HepG2 (cell line): ENCODE results near the gene NEMP2. TPM values are rescaled to one million over a fixed set of nuclear protein-coding genes. Genes with fewer than 3 reads are reported as not detected.
A peak's percentile ranks its signal among the peaks of the same experiment; 100 is the strongest.

Experiments used
- ATF7 ChIP-seq, 2 experiments: fragments of 450-650 bp in 1 of 2; sonication (generic) in 1 of 2; formaldehyde crosslinking in 1 of 2; IDR thresholded peaks; 2 replicates each; pipeline versions ENCODE4 v1.4.0 to v1.6.1; 2016 to 2020; ENCODE audit warnings: antibody characterized with exemption in 1 of 2, mild to moderate bottlenecking in 1 of 2, missing genetic modification reagents in 1 of 2
- CEBPB ChIP-seq: IDR thresholded peaks from 2 replicates; pipeline ENCODE4 v1.6.1; 2011; ENCODE audit warnings: low read depth, low read length, improper control_type of control experiment, borderline replicate concordance
- CREB1 ChIP-seq, 2 experiments: fragments of 450-650 bp in 1 of 2; IDR thresholded peaks; 2 replicates each; pipeline ENCODE4 v1.6.1; 2016 to 2017; ENCODE audit warnings: control low read depth in 1 of 2, mild to moderate bottlenecking in 1 of 2, missing compliant biosample characterization in 1 of 2, missing genetic modification characterization in 1 of 2
- CSRNP1 ChIP-seq: sonication (generic); formaldehyde crosslinking; IDR thresholded peaks from 2 replicates; pipeline ENCODE4 v1.8.1; 2023; ENCODE audit warnings: mild to moderate bottlenecking, missing genetic modification reagents
- DMTF1 ChIP-seq: sonication (generic); formaldehyde crosslinking; IDR thresholded peaks from 2 replicates; pipeline ENCODE4 v1.4.0; 2020; ENCODE audit warnings: mild to moderate bottlenecking, missing genetic modification reagents
- IRF2 ChIP-seq: IDR thresholded peaks from 2 replicates; pipeline ENCODE4 v1.6.1; 2018; ENCODE audit warnings: missing genetic modification reagents, missing compliant biosample characterization
- KLF11 ChIP-seq: IDR thresholded peaks from 2 replicates; pipeline ENCODE4 v1.6.1; 2016; ENCODE audit warnings: missing compliant biosample characterization
- NFRKB ChIP-seq: fragments of 450-650 bp; IDR thresholded peaks from 2 replicates; pipeline ENCODE4 v1.6.1; 2017
- SATB2 ChIP-seq: sonication (generic); formaldehyde crosslinking; IDR thresholded peaks from 2 replicates; pipeline ENCODE4 v1.5.0; 2020; ENCODE audit warnings: missing genetic modification reagents
- SIX4 ChIP-seq: sonication (generic); formaldehyde crosslinking; IDR thresholded peaks from 2 replicates; pipeline ENCODE4 v1.4.0; 2020; ENCODE audit warnings: missing genetic modification reagents
- SOX6 ChIP-seq, 2 experiments: fragments of 450-650 bp in 1 of 2; sonication (generic) in 1 of 2; formaldehyde crosslinking in 1 of 2; IDR thresholded peaks; 2 replicates each; pipeline versions ENCODE4 v1.4.0 to v1.6.1; 2017 to 2020; ENCODE audit warnings: antibody characterized with exemption in 1 of 2, mild to moderate bottlenecking in 1 of 2, missing genetic modification reagents in 1 of 2
- SP2 ChIP-seq: sonication (generic); formaldehyde crosslinking; IDR thresholded peaks from 2 replicates; pipeline ENCODE4 v1.5.1; 2020; ENCODE audit warnings: mild to moderate bottlenecking, missing genetic modification reagents
- THAP11 ChIP-seq: IDR thresholded peaks from 2 replicates; pipeline ENCODE4 v1.6.1; 2016; ENCODE audit warnings: missing biosample characterization, missing genetic modification reagents
- TRIM24 ChIP-seq: sonication (generic); formaldehyde crosslinking; IDR thresholded peaks from 2 replicates; pipeline ENCODE4 v1.8.0; 2022; ENCODE audit warnings: mild to moderate bottlenecking, missing genetic modification reagents
- ZNF543 ChIP-seq: sonication (generic); formaldehyde crosslinking; IDR thresholded peaks from 2 replicates; pipeline ENCODE4 v1.4.0; 2020; ENCODE audit warnings: mild to moderate bottlenecking, missing genetic modification reagents
- polyA plus RNA-seq, 8 experiments: library from polyadenylated mRNA; depleted of rRNA in 3 of 8; stranded (reverse) in 7 of 8; unstranded in 1 of 8; fragments of >200 nt; fragmentation: Illumina TruSeq in 4 of 8; extraction: Trizol in 4 of 8; gene quantifications; 2 replicates each; pipeline versions ENCODE4 v1.2.1 to v1.2.3, GENCODE V29; 2011 to 2016; ENCODE audit warnings: low read depth in 4 of 8, missing spikeins in 1 of 8, mixed read lengths in 1 of 8; ENCODE audit not compliant: insufficient read depth in 1 of 8
- total RNA-seq, 5 experiments: library from RNA; depleted of rRNA; stranded (reverse); fragments of >200 nt; fragmentation: Illumina TruSeq; extraction: Trizol; gene quantifications; 2 replicates each; pipeline ENCODE4 v1.2.3, GENCODE V29; 2016; ENCODE audit warnings: low read depth in 1 of 5
- TF ChIP-seq, protein P1 (sequence below): IDR thresholded peaks from 2 replicates; pipeline ENCODE4 v1.6.1; 2016; ENCODE audit warnings: low read depth, missing genetic modification reagents, missing compliant biosample characterization
- TF ChIP-seq, protein P2 (sequence below): sonication (generic); formaldehyde crosslinking; IDR thresholded peaks from 2 replicates; pipeline ENCODE4 v1.4.0; 2020; ENCODE audit warnings: missing genetic modification reagents, borderline replicate concordance

NEMP2 gene
- total and polyA plus RNA-seq, 2 of the 13 experiments (the other 11 are each of a cell fraction or from before 2014, with no cell fraction given): 2.4 to 9.8 TPM

DNA sequence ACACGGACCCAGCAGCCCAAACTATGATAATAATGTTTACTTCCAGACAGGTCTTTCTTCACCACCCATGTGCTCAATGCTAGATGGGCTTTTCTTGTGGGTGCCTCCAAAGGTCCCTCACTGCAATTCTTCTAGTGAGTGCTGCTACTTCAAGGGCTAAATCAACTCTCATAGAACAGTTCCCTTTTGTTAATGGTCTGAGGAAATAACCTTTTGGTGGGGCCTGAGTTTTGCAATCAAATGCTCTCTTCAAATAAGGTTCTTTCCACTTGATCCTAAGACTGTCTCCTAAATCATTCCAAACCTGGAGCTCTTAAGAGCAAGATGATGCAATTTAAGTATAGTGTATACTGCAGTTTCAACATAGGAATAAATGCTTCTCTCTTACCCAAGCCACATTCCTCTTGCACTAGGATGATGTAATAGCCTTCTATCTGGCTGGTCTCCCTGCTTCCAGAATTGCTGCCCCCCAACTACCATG is 6.0 kb downstream of the NEMP2 start (continued):
- TF ChIP-seq DMTF1 (no peak), ZNF543 (CRISPR knock-in tag) (no peak), SP2 (CRISPR knock-in tag) (no peak), SIX4 (0 out of 2 replicates have a peak, but pooled peaks have one; percentile 20), CSRNP1 (no peak), KLF11 (CRISPR knock-in tag) (no peak), SOX6 (IDR thresholded peaks at IDR 0.05) (no peak), SOX6 (CRISPR knock-in tag; IDR thresholded peaks at IDR 0.05) (peak; percentile 61; the same call in 1 of the 2 replicates), ATF7 (IDR thresholded peaks at IDR 0.05) (peak; percentile 80; the same call in 1 of the 2 replicates), ATF7 (CRISPR knock-in tag; IDR thresholded peaks at IDR 0.05) (no peak), CREB1 (IDR thresholded peaks at IDR 0.05) (no peak), CREB1 (CRISPR knock-in tag; IDR thresholded peaks at IDR 0.05) (peak; percentile 31; the same call in 1 of the 2 replicates), SATB2 (CRISPR knock-in tag) (no peak), NFRKB (no peak), THAP11 (CRISPR knock-in tag) (peak; percentile 42; the same call in 1 of the 2 replicates), CEBPB (peak; percentile 99), IRF2 (peak; percentile 30; the same call in 1 of the 2 replicates), TRIM24 (CRISPR knock-in tag) (peak; percentile 46; the same call in 1 of the 2 replicates)
- TF ChIP-seq, protein P1, sequence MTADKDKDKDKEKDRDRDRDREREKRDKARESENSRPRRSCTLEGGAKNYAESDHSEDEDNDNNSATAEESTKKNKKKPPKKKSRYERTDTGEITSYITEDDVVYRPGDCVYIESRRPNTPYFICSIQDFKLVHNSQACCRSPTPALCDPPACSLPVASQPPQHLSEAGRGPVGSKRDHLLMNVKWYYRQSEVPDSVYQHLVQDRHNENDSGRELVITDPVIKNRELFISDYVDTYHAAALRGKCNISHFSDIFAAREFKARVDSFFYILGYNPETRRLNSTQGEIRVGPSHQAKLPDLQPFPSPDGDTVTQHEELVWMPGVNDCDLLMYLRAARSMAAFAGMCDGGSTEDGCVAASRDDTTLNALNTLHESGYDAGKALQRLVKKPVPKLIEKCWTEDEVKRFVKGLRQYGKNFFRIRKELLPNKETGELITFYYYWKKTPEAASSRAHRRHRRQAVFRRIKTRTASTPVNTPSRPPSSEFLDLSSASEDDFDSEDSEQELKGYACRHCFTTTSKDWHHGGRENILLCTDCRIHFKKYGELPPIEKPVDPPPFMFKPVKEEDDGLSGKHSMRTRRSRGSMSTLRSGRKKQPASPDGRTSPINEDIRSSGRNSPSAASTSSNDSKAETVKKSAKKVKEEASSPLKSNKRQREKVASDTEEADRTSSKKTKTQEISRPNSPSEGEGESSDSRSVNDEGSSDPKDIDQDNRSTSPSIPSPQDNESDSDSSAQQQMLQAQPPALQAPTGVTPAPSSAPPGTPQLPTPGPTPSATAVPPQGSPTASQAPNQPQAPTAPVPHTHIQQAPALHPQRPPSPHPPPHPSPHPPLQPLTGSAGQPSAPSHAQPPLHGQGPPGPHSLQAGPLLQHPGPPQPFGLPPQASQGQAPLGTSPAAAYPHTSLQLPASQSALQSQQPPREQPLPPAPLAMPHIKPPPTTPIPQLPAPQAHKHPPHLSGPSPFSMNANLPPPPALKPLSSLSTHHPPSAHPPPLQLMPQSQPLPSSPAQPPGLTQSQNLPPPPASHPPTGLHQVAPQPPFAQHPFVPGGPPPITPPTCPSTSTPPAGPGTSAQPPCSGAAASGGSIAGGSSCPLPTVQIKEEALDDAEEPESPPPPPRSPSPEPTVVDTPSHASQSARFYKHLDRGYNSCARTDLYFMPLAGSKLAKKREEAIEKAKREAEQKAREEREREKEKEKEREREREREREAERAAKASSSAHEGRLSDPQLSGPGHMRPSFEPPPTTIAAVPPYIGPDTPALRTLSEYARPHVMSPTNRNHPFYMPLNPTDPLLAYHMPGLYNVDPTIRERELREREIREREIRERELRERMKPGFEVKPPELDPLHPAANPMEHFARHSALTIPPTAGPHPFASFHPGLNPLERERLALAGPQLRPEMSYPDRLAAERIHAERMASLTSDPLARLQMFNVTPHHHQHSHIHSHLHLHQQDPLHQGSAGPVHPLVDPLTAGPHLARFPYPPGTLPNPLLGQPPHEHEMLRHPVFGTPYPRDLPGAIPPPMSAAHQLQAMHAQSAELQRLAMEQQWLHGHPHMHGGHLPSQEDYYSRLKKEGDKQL (CRISPR knock-in tag): 0 out of 2 replicates have a peak, but pooled peaks have one; percentile 40
- TF ChIP-seq, protein P2, sequence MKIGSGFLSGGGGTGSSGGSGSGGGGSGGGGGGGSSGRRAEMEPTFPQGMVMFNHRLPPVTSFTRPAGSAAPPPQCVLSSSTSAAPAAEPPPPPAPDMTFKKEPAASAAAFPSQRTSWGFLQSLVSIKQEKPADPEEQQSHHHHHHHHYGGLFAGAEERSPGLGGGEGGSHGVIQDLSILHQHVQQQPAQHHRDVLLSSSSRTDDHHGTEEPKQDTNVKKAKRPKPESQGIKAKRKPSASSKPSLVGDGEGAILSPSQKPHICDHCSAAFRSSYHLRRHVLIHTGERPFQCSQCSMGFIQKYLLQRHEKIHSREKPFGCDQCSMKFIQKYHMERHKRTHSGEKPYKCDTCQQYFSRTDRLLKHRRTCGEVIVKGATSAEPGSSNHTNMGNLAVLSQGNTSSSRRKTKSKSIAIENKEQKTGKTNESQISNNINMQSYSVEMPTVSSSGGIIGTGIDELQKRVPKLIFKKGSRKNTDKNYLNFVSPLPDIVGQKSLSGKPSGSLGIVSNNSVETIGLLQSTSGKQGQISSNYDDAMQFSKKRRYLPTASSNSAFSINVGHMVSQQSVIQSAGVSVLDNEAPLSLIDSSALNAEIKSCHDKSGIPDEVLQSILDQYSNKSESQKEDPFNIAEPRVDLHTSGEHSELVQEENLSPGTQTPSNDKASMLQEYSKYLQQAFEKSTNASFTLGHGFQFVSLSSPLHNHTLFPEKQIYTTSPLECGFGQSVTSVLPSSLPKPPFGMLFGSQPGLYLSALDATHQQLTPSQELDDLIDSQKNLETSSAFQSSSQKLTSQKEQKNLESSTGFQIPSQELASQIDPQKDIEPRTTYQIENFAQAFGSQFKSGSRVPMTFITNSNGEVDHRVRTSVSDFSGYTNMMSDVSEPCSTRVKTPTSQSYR (CRISPR knock-in tag): no peak; the same call in 1 of the 2 replicates
